ENCODE measurements around the gene CEMIP. TPM values are rescaled to one million over a fixed set of nuclear protein-coding genes. Genes with fewer than 3 reads are reported as not detected.

Gene CEMIP
- not detected for total RNA-seq

- peaks cover 67% of the 10 kb centered on the region for H3K27me3 Mint-ChIP-seq
- H3K4me3 Mint-ChIP-seq: no peak within 1 kb of the TSS
- H3K9me3 Mint-ChIP-seq (ENCODE audit: low read depth): no peaks in the 10 kb centered on the region
- H3K36me3 Mint-ChIP-seq: peaks cover 1% of the 10 kb centered on the region
- no peak within 1 kb of the TSS for H3K27ac Mint-ChIP-seq
- CTCF ChIA-PET: interaction anchor here (0.8 to 9.6 kb wide), 6 partner anchors 16 to 487 kb away, joined by 3 to 83 read pairs (median 6); no protein-coding TSS in a partner anchor
- ATAC-seq (peak; percentile 78), DNase-seq (peak; percentile 61)
- H3K4me1 Mint-ChIP-seq: peaks cover 17% of the 10 kb centered on the region
Observed at GRCh38 chr15:80778964-80779657, at the start of gene CEMIP. TSS of gene CEMIP (plus strand) at chr15:80779370. CDS start at chr15:80873880, 94,510 bp downstream.

GRCh38 chr15:80730387-80730786 lies 48.8 kb upstream of the CEMIP start:
- ATAC-seq: no peak
- CTCF ChIA-PET: no interaction called here
- no peak for DNase-seq
- H3K4me1 Mint-ChIP-seq: no peaks in the 10 kb centered on the region
- no peak overlapping the region for H3K27ac Mint-ChIP-seq
- peaks cover 2% of the 10 kb centered on the region for H3K27me3 Mint-ChIP-seq
- H3K9me3 Mint-ChIP-seq (ENCODE audit: low read depth): no peaks in the 10 kb centered on the region
- H3K36me3 Mint-ChIP-seq: no peaks in the 10 kb centered on the region
- no peak overlapping the region for H3K4me3 Mint-ChIP-seq

- ATAC-seq (no peak), DNase-seq (no peak)
- Mint-ChIP-seq H3K4me3 (no peak overlapping the region), H3K36me3 (no peaks in the 10 kb centered on the region), H3K9me3 (ENCODE audit: low read depth) (no peaks in the 10 kb centered on the region), H3K4me1 (no peaks in the 10 kb centered on the region), H3K27ac (no peak overlapping the region), H3K27me3 (peaks cover 2% of the 10 kb centered on the region)
- CTCF ChIA-PET: no interaction called here
Observed at GRCh38 chr15:80730926-80731325, 48.2 kb upstream of the CEMIP start.

- Mint-ChIP-seq H3K4me1 (no peaks in the 10 kb centered on the region), H3K4me3 (no peak overlapping the region), H3K36me3 (no peaks in the 10 kb centered on the region), H3K27me3 (peaks cover 2% of the 10 kb centered on the region), H3K27ac (no peak overlapping the region), H3K9me3 (ENCODE audit: low read depth) (no peaks in the 10 kb centered on the region)
- DNase-seq (no peak), ATAC-seq (no peak)
- CTCF ChIA-PET: no interaction called here
Observed at GRCh38 chr15:80732167-80732566, 47.0 kb upstream of the CEMIP start.

GRCh38 chr15:80732818-80733217 lies 46.4 kb upstream of the CEMIP start:
- H3K4me3 Mint-ChIP-seq: no peak overlapping the region
- CTCF ChIA-PET: no interaction called here
- H3K27ac Mint-ChIP-seq: no peak overlapping the region
- H3K4me1 Mint-ChIP-seq: no peaks in the 10 kb centered on the region
- no peaks in the 10 kb centered on the region for H3K36me3 Mint-ChIP-seq
- no peaks in the 10 kb centered on the region for H3K9me3 Mint-ChIP-seq (ENCODE audit: low read depth)
- ATAC-seq: no peak
- H3K27me3 Mint-ChIP-seq: peaks cover 2% of the 10 kb centered on the region
- no peak for DNase-seq

GRCh38 chr15:80733460-80733859 lies 45.7 kb upstream of the CEMIP start:
- Mint-ChIP-seq H3K4me3 (no peak overlapping the region), H3K9me3 (ENCODE audit: low read depth) (no peaks in the 10 kb centered on the region), H3K27me3 (peaks cover 2% of the 10 kb centered on the region), H3K4me1 (no peaks in the 10 kb centered on the region), H3K36me3 (no peaks in the 10 kb centered on the region), H3K27ac (no peak overlapping the region)
- DNase-seq (no peak), ATAC-seq (no peak)
- CTCF ChIA-PET: no interaction called here

GRCh38 chr15:80735344-80735743 lies 43.8 kb upstream of the CEMIP start:
- Mint-ChIP-seq H3K27me3 (peaks cover 2% of the 10 kb centered on the region), H3K4me1 (no peaks in the 10 kb centered on the region), H3K36me3 (no peaks in the 10 kb centered on the region), H3K4me3 (no peak overlapping the region), H3K9me3 (ENCODE audit: low read depth) (no peaks in the 10 kb centered on the region), H3K27ac (no peak overlapping the region)
- CTCF ChIA-PET: no interaction called here
- no peak for ATAC-seq
- DNase-seq: no peak

GRCh38 chr15:80736560-80736959 lies 42.6 kb upstream of the CEMIP start:
- Mint-ChIP-seq H3K4me3 (no peak overlapping the region), H3K27me3 (peaks cover 2% of the 10 kb centered on the region), H3K27ac (no peak overlapping the region), H3K4me1 (no peaks in the 10 kb centered on the region), H3K36me3 (no peaks in the 10 kb centered on the region), H3K9me3 (ENCODE audit: low read depth) (no peaks in the 10 kb centered on the region)
- CTCF ChIA-PET: no interaction called here
- ATAC-seq (no peak), DNase-seq (no peak)

GRCh38 chr15:80739919-80740318 lies 39.3 kb upstream of the CEMIP start:
- Mint-ChIP-seq H3K9me3 (ENCODE audit: low read depth) (no peaks in the 10 kb centered on the region), H3K27me3 (peaks cover 2% of the 10 kb centered on the region), H3K4me1 (no peaks in the 10 kb centered on the region), H3K4me3 (no peak overlapping the region), H3K36me3 (no peaks in the 10 kb centered on the region), H3K27ac (no peak overlapping the region)
- CTCF ChIA-PET: no interaction called here
- DNase-seq (no peak), ATAC-seq (no peak)

- H3K9me3 Mint-ChIP-seq (ENCODE audit: low read depth): no peaks in the 10 kb centered on the region
- DNase-seq: no peak
- CTCF ChIA-PET: no interaction called here
- ATAC-seq: no peak
- no peaks in the 10 kb centered on the region for H3K4me1 Mint-ChIP-seq
- no peak overlapping the region for H3K27ac Mint-ChIP-seq
- H3K27me3 Mint-ChIP-seq: no peaks in the 10 kb centered on the region
- H3K4me3 Mint-ChIP-seq: no peak overlapping the region
- H3K36me3 Mint-ChIP-seq: no peaks in the 10 kb centered on the region
Observed at GRCh38 chr15:80742081-80742480, 37.1 kb upstream of the CEMIP start.

- DNase-seq (no peak), ATAC-seq (no peak)
- Mint-ChIP-seq H3K4me3 (no peak overlapping the region), H3K27ac (no peak overlapping the region), H3K9me3 (ENCODE audit: low read depth) (no peaks in the 10 kb centered on the region), H3K27me3 (no peaks in the 10 kb centered on the region), H3K4me1 (no peaks in the 10 kb centered on the region), H3K36me3 (no peaks in the 10 kb centered on the region)
- CTCF ChIA-PET: no interaction called here
Observed at GRCh38 chr15:80743189-80743833, 35.9 kb upstream of the CEMIP start.

- no peaks in the 10 kb centered on the region for H3K9me3 Mint-ChIP-seq (ENCODE audit: low read depth)
- no peaks in the 10 kb centered on the region for H3K36me3 Mint-ChIP-seq
- H3K4me3 Mint-ChIP-seq: no peak overlapping the region
- CTCF ChIA-PET: interaction anchor here (1.2 kb wide), 1 partner anchor 226 kb away, joined by 3 read pairs; no protein-coding TSS in a partner anchor
- no peaks in the 10 kb centered on the region for H3K4me1 Mint-ChIP-seq
- no peak overlapping the region for H3K27ac Mint-ChIP-seq
- DNase-seq: no peak
- ATAC-seq: no peak
- H3K27me3 Mint-ChIP-seq: no peaks in the 10 kb centered on the region
Observed at GRCh38 chr15:80744415-80744814, 34.8 kb upstream of the CEMIP start.

GRCh38 chr15:80744826-80745225 lies 34.3 kb upstream of the CEMIP start:
- ATAC-seq: no peak
- DNase-seq: no peak
- Mint-ChIP-seq H3K36me3 (no peaks in the 10 kb centered on the region), H3K4me3 (no peak overlapping the region), H3K27ac (no peak overlapping the region), H3K27me3 (no peaks in the 10 kb centered on the region), H3K9me3 (ENCODE audit: low read depth) (no peaks in the 10 kb centered on the region), H3K4me1 (no peaks in the 10 kb centered on the region)
- CTCF ChIA-PET: interaction anchor here (1.2 kb wide), 1 partner anchor 225 kb away, joined by 3 read pairs; no protein-coding TSS in a partner anchor

GRCh38 chr15:80745888-80746287 lies 33.3 kb upstream of the CEMIP start:
- Mint-ChIP-seq H3K9me3 (ENCODE audit: low read depth) (no peaks in the 10 kb centered on the region), H3K27ac (no peak overlapping the region), H3K4me1 (no peaks in the 10 kb centered on the region), H3K36me3 (no peaks in the 10 kb centered on the region), H3K4me3 (no peak overlapping the region), H3K27me3 (no peaks in the 10 kb centered on the region)
- CTCF ChIA-PET: no interaction called here
- ATAC-seq (no peak), DNase-seq (no peak)
